T-cell (primary cell): ENCODE data around the gene SLC12A8. TPM values are rescaled to one million over a fixed set of nuclear protein-coding genes. Genes with fewer than 3 reads are reported as not detected.

Experiments
- ATAC-seq, 4 experiments: fragments of 200-7000 bp in 3 of 4; fragments of 150-1000 bp in 1 of 4; cut with Tn5 transposase; replicated peaks in 1 of 4; 1 replicate in 3 of 4; 2 replicates in 1 of 4; pipeline ENCODE4 v1.10.0; 2021; ENCODE audit warnings: moderate library complexity in 3 of 4, mild to moderate bottlenecking in 2 of 4, moderate number of reproducible peaks in 1 of 4
- CTCF ChIA-PET, 2 donors: fragments of 300-600 bp; sonication (Branson Sonifier 250); formaldehyde crosslinking; loops; one replicate each; lab custom pipeline; 2022; ENCODE audit warnings: antibody characterized with exemption in 2 of 2; lab: Charles Lee
- POLR2A ChIA-PET, 2 donors: fragments of 300-600 bp; sonication (Branson Sonifier 250); formaldehyde crosslinking; loops; one replicate each; lab custom pipeline; 2022; ENCODE audit warnings: antibody characterized with exemption in 2 of 2; lab: Charles Lee
- DNase-seq, 35 experiments: peaks; one replicate each; pipeline versions ENCODE4 v3.0.0 to v3.0.0-alpha.2; 2013 to 2023
- H3K27ac ChIP-seq: one replicate; pipeline ENCODE4 v1.5.1; 2013; ENCODE audit warnings: low read length
- H3K27me3 ChIP-seq, 2 experiments: replicated peaks in 1 of 2; 1 replicate in 1 of 2; 2 replicates in 1 of 2; pipeline versions ENCODE4 v1.6.1 to v1.7.0; 2013; ENCODE audit warnings: low read length in 1 of 2, mixed read lengths in 1 of 2; ENCODE audit not compliant: control insufficient read depth in 2 of 2, insufficient read depth in 2 of 2; ENCODE audit errors: extremely low read depth in 1 of 2
- H3K36me3 ChIP-seq, 2 donors: 1 replicate in 1 of 2; 2 replicates in 1 of 2; pipeline versions ENCODE4 v1.6.1 to v1.7.0; 2013; ENCODE audit warnings: low read length in 1 of 2; ENCODE audit not compliant: control insufficient read depth in 2 of 2, insufficient read depth in 1 of 2; ENCODE audit errors: extremely low read depth in 1 of 2
- H3K4me1 ChIP-seq, 2 experiments: 1 replicate in 1 of 2; 2 replicates in 1 of 2; pipeline versions ENCODE4 v1.6.1 to v1.7.0; 2013; ENCODE audit warnings: low read length in 2 of 2, mixed read lengths in 1 of 2; ENCODE audit not compliant: insufficient read depth in 2 of 2, control insufficient read depth in 1 of 2; ENCODE audit errors: extremely low read depth in 1 of 2
- H3K4me3 ChIP-seq, 2 donors: 1 replicate in 1 of 2; 2 replicates in 1 of 2; pipeline versions ENCODE4 v1.5.1 to v1.7.0; 2013; ENCODE audit warnings: mild to moderate bottlenecking in 2 of 2, low read length in 1 of 2, moderate library complexity in 1 of 2; ENCODE audit not compliant: control insufficient read depth in 1 of 2; ENCODE audit errors: extremely low read depth in 1 of 2
- H3K9me3 ChIP-seq: 2 replicates; pipeline ENCODE4 v1.7.0; 2013
- H3K27ac Mint-ChIP-seq, 2 donors: one replicate each; pipeline ENCODE4 v1.8.0; 2020 to 2021; ENCODE audit warnings: mild to moderate bottlenecking in 2 of 2, mixed read lengths in 2 of 2
- H3K27me3 Mint-ChIP-seq, 2 donors: one replicate each; pipeline ENCODE4 v1.8.0; 2021 to 2022; ENCODE audit warnings: mixed read lengths in 2 of 2
- H3K36me3 Mint-ChIP-seq: one replicate; pipeline ENCODE4 v1.8.0; 2021; ENCODE audit warnings: mixed read lengths
- H3K4me1 Mint-ChIP-seq, 3 donors: one replicate each; pipeline ENCODE4 v1.8.0; 2020 to 2022; ENCODE audit warnings: mixed read lengths in 3 of 3, mild to moderate bottlenecking in 1 of 3
- H3K4me3 Mint-ChIP-seq, 3 donors: one replicate each; pipeline ENCODE4 v1.8.0; 2020 to 2022; ENCODE audit warnings: mild to moderate bottlenecking in 3 of 3, mixed read lengths in 3 of 3, moderate library complexity in 3 of 3
- H3K9me3 Mint-ChIP-seq, 3 donors: one replicate each; pipeline ENCODE4 v1.8.0; 2020 to 2022; ENCODE audit warnings: mixed read lengths in 3 of 3
- WGBS: methylation state at CpG from one replicate; pipeline ENCODE4 v1.1.5; 2013; ENCODE audit warnings: missing lambda C conversion rate; ENCODE audit not compliant: insufficient coverage; 5-methylcytosine and 5-hydroxymethylcytosine counted together
- total RNA-seq, 35 experiments: library from RNA in 6 of 35; stranded (reverse) in 6 of 35; fragments of 120-200 nt in 1 of 35; gene quantifications; one replicate each; pipeline versions ENCODE4 v1.2.1 to v1.2.4 and lab custom pipeline; 2013 to 2026

SLC12A8 gene
- total RNA-seq, 5 donors from 2014 or later (not counting 1 experiment from before 2014, with no cell fraction given): 0.50 to 0.96 (median 0.60) TPM; not detected in 2

DNA sequence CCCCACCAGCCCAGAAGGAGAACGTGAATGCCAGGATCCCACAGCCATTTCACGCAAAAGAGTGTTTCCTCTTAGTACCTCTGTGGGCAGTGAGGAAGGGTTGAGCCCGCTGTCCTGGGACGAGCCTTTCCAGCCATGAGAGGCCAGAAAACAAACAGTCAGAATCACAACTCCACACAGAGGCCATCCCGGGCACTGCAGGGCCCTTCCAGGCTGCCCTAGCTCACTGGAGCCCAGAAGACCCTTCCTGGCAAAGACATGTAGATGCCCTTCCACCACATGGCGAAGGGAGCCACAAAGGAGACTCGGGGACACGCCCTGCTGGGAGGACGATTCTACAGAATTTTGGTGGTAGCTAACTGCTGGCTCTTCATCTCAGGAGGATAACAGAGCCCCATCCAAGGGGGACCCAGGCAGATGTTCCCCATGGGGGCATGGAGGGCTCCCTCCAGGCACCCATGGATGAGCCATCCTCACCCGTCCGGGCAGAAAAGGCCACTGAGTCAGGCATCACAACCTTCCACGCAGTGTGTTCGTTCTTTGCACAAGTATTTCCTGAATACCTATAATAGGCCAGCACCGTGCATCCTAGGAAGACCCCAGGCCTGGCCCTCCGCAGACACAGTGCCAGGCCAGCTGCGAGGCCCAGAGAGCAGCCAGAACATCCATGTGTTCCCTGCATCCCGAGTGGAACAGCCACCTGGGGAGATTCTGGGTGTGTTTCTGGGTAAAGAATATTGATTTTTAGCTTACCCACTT, 47.2 kb downstream of the SLC12A8 start:
- POLR2A ChIA-PET: no interaction called here
- no peak for ATAC-seq
- Histone ChIP-seq H3K4me3 (no peak overlapping the region), H3K9me3 (no peaks in the 10 kb centered on the region), H3K4me1 (no peaks in the 10 kb centered on the region), H3K36me3 (no peaks in the 10 kb centered on the region), H3K27ac (no peak overlapping the region), H3K27me3 (peaks cover 0 to 9% of the 10 kb centered on the region in 2 experiments)
- no peaks in the 10 kb centered on the region for H3K9me3 Mint-ChIP-seq
- H3K36me3 Mint-ChIP-seq: no peaks in the 10 kb centered on the region
- WGBS: 88% methylated on average over 12 of the region's 17 CpGs
- H3K27ac Mint-ChIP-seq: no peak overlapping the region
- peaks cover 0 to 8% (median 0%) of the 10 kb centered on the region in 3 donors for H3K4me1 Mint-ChIP-seq
- peaks cover 4% of the 10 kb centered on the region in 2 donors for H3K27me3 Mint-ChIP-seq
- CTCF ChIA-PET: no interaction called here
- H3K4me3 Mint-ChIP-seq: no peak overlapping the region
- DNase-seq: no peak

DNA sequence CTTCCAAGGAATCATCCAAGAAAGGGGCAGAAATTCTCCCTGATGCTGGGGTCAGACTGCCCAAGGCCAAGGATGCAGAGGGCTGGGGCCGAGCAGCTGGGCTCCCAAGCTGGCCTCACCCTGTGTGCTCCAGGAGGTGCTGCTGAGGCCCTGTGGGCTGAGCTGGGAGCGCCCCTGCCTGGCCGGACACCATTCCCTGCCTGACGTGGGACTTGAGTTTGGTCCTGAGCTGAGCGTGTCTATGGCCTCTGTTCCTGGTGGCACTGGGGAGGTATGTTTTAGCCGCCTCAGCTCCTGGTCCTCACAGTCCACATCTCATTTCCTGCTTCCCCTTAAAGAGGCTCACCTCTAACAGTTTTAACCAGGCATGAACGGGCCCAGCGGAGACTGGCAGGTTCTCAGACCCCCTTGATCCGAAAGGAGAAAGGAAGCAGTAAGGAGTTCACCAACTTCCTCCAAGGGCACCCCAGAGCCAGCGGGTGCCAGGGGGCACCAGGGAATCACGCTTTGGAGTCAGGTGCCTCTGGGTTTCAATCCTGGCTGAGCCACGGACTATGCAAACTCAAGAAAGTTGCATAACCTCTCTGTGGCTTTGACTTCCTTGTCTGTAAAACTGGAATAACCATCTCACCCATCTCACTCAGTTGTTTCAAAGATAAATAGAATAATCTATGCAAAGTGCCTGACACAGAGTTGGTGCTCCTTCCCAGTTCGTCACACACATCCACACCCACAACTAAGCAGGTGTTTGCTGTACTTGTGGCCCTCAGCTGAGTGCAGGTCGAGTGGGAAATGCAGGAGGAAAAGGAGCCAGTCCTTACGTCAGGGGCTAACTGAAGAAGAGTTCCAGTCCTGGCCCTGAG, 48.6 kb downstream of the SLC12A8 start:
- Mint-ChIP-seq H3K4me1 (peaks cover 0 to 8% (median 0%) of the 10 kb centered on the region in 3 donors), H3K36me3 (no peaks in the 10 kb centered on the region), H3K4me3 (no peak overlapping the region), H3K27me3 (peaks cover 4% of the 10 kb centered on the region in 2 donors), H3K9me3 (no peaks in the 10 kb centered on the region), H3K27ac (no peak overlapping the region)
- WGBS: 57% methylated on average over 8 of the region's 15 CpGs
- Histone ChIP-seq H3K27ac (no peak overlapping the region), H3K27me3 (peaks cover 0 to 6% of the 10 kb centered on the region in 2 experiments), H3K4me1 (no peaks in the 10 kb centered on the region), H3K4me3 (no peak overlapping the region), H3K9me3 (no peaks in the 10 kb centered on the region), H3K36me3 (no peaks in the 10 kb centered on the region)
- ChIA-PET CTCF (no interaction called here), POLR2A (no interaction called here)
- ATAC-seq: no peak
- DNase-seq: no peak

DNA sequence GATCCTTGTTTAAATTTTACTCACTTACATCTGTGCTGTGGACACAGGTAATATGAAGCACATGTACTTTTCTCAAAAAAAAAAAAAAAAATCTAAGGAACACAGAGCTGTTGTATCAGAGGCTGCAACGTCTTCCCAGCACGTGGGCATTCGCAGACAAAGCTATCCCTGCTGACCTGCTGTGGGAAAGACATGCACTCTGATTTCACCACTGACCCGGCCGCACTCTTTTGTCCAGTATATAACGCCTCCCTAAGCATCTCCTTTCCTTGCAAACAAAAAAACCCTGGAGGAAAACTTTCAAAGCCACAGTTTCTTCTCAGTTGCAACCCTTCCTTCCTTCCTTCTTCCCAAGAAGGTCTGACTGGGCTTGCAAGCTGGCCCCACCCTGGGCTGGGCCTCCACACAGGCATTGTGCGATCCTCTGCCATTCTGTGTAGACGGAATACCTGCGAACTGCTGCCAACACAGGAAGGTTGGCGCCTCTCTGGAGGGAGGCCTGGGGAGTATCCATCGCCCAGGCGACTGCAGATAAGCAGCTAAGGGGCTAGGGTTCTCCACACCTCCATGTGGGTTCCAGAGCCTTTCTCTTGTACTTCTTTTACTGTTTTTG, 50.8 kb downstream of the SLC12A8 start:
- peaks cover 0 to 3% of the 10 kb centered on the region in 2 experiments for H3K27me3 ChIP-seq
- Mint-ChIP-seq H3K27ac (no peak overlapping the region), H3K4me3 (no peak overlapping the region), H3K9me3 (no peaks in the 10 kb centered on the region), H3K4me1 (no peaks in the 10 kb centered on the region), H3K36me3 (no peaks in the 10 kb centered on the region), H3K27me3 (peaks cover 0 to 4% of the 10 kb centered on the region in 2 donors)
- no peaks in the 10 kb centered on the region for H3K4me1 ChIP-seq
- H3K36me3 ChIP-seq: no peaks in the 10 kb centered on the region
- CTCF ChIA-PET: interaction anchor here in 1 of 2 donors (0.7 kb wide), 1 partner anchor 21 kb away, joined by 4 read pairs; no protein-coding TSS in a partner anchor
- H3K4me3 ChIP-seq: no peak overlapping the region
- DNase-seq: no peak
- 90% methylated on average over 12 of the region's 12 CpGs for WGBS
- ATAC-seq: no peak
- no peaks in the 10 kb centered on the region for H3K9me3 ChIP-seq
- no peak overlapping the region for H3K27ac ChIP-seq
- POLR2A ChIA-PET: no interaction called here

DNA sequence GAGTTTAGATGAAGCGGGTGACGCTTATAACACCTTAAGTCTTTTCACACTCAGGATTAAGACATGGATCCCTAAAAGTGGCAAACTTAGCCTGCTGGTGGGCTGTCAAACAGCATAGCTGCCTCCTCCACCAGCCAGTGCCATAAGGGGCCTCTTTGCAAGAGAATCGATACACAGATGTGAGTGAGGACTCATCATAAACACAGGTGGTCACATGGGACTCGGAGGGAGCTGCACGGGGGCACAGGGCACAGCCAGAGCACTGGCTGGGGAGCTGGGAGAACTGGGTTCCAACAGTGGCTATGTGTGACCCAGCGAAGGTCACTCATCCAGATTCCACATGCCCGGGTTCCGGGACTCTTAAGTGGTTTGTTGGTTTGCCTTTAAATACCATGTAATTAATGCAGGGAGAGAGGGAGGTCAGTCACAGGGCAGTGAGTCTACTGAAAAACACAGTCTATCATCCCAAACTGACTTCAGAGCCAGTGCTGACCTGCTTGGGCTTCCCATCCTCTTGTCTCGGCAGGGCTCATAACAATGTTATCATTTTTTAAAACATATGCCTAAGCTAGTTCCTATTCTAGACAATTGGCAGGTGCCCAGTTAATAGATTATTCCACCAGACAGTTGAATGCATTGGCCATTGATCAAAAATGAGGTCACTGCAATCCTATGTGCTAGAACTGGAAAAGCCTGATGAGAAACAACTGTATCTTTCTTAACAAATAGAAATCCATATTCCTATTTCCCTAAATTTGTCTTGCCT, 51.8 kb downstream of the SLC12A8 start:
- peaks cover 0 to 1% (median 0%) of the 10 kb centered on the region in 3 donors for H3K4me1 Mint-ChIP-seq
- H3K27me3 Mint-ChIP-seq: no peaks in the 10 kb centered on the region
- no peak overlapping the region for H3K4me3 Mint-ChIP-seq
- Histone ChIP-seq H3K4me1 (no peaks in the 10 kb centered on the region), H3K9me3 (no peaks in the 10 kb centered on the region), H3K4me3 (no peak overlapping the region), H3K27me3 (peaks cover 0 to 3% of the 10 kb centered on the region in 2 experiments), H3K27ac (no peak overlapping the region), H3K36me3 (no peaks in the 10 kb centered on the region)
- 97% methylated on average over 5 of the region's 9 CpGs for WGBS
- CTCF ChIA-PET: interaction anchor here in 1 of 2 donors (0.6 kb wide), 1 partner anchor 423 kb away, joined by 3 read pairs; no protein-coding TSS in a partner anchor
- H3K9me3 Mint-ChIP-seq: no peaks in the 10 kb centered on the region
- no peak overlapping the region for H3K27ac Mint-ChIP-seq
- H3K36me3 Mint-ChIP-seq: no peaks in the 10 kb centered on the region
- no peak for ATAC-seq
- DNase-seq: no peak
- POLR2A ChIA-PET: no interaction called here

DNA sequence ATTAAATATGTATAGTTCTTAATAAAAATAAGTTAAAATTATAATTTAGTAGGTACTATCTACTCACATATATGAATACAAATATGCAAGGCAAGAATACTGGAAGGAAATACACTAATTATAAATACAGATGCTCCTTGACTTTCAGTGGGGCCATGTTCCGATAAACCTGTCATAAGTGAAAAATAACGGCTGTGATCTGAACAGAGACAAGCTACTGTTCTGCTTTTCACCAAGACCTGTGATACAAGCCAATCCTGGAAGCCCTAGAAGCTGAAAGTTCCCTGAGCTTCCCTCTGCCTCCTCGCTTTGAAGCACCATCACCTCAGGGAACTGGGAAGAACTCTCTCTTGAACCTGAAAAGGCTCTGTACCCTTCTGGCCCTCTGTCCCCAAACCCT, 55.4 kb downstream of the SLC12A8 start:
- DNase-seq (no peak), ATAC-seq (no peak)
- Mint-ChIP-seq H3K27ac (no peak overlapping the region), H3K4me1 (peaks cover 0 to 9% (median 8%) of the 10 kb centered on the region in 3 donors), H3K4me3 (no peak overlapping the region), H3K9me3 (no peaks in the 10 kb centered on the region), H3K27me3 (no peaks in the 10 kb centered on the region), H3K36me3 (no peaks in the 10 kb centered on the region)
- no peaks in the 10 kb centered on the region for H3K36me3 ChIP-seq
- CTCF ChIA-PET: no interaction called here
- WGBS: 100% methylated on average over 1 of the region's 3 CpGs
- H3K9me3 ChIP-seq: no peaks in the 10 kb centered on the region
- peaks cover 0 to 10% of the 10 kb centered on the region in 2 experiments for H3K27me3 ChIP-seq
- no peak overlapping the region for H3K4me3 ChIP-seq
- peaks cover 0 to 5% of the 10 kb centered on the region in 2 experiments for H3K4me1 ChIP-seq
- POLR2A ChIA-PET: interaction anchor here in 1 of 2 donors (0.6 kb wide), 1 partner anchor 244 kb away, joined by 3 read pairs; no protein-coding TSS in a partner anchor
- no peak overlapping the region for H3K27ac ChIP-seq
